ENCODE measurements around the gene LCA5L. TPM values are rescaled to one million over a fixed set of nuclear protein-coding genes. Genes with fewer than 3 reads are reported as not detected.

LCA5L gene
- total and polyA plus RNA-seq, 2 of the 13 experiments (the other 11 are each of a cell fraction or from before 2014, with no cell fraction given) = 0.13 to 0.55 TPM

- TF ChIP-seq, protein P1, sequence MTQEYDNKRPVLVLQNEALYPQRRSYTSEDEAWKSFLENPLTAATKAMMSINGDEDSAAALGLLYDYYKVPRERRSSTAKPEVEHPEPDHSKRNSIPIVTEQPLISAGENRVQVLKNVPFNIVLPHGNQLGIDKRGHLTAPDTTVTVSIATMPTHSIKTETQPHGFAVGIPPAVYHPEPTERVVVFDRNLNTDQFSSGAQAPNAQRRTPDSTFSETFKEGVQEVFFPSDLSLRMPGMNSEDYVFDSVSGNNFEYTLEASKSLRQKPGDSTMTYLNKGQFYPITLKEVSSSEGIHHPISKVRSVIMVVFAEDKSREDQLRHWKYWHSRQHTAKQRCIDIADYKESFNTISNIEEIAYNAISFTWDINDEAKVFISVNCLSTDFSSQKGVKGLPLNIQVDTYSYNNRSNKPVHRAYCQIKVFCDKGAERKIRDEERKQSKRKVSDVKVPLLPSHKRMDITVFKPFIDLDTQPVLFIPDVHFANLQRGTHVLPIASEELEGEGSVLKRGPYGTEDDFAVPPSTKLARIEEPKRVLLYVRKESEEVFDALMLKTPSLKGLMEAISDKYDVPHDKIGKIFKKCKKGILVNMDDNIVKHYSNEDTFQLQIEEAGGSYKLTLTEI (CRISPR knock-in tag; conservative IDR thresholded peaks at IDR 0.05) = no peak
- TF ChIP-seq ZBTB46 (CRISPR knock-in tag; IDR thresholded peaks at IDR 0.05; ENCODE audit: borderline replicate concordance) (no peak), ZNF138 (CRISPR knock-in tag; IDR thresholded peaks at IDR 0.05; ENCODE audit: low read depth) (0 out of 2 replicates have a peak, but pooled peaks have one; percentile 68), HINFP (CRISPR knock-in tag; IDR thresholded peaks at IDR 0.05; ENCODE audit: low read depth) (peak; percentile 68), CSRNP1 (CRISPR knock-in tag; IDR thresholded peaks at IDR 0.05) (no peak), ZNF20 (CRISPR knock-in tag; IDR thresholded peaks at IDR 0.05) (no peak), ZNF33A (CRISPR knock-in tag; IDR thresholded peaks at IDR 0.05; ENCODE audit: borderline replicate concordance) (no peak), ZNF839 (CRISPR knock-in tag; IDR thresholded peaks at IDR 0.05; ENCODE audit: borderline replicate concordance) (no peak), LCORL (IDR thresholded peaks at IDR 0.05) (no peak), LCORL (CRISPR knock-in tag; IDR thresholded peaks at IDR 0.05) (peak; percentile 34; the same call in 1 of the 2 replicates), ZFX (CRISPR knock-in tag; IDR thresholded peaks at IDR 0.05; ENCODE audit: low read depth) (peak; percentile 60), ZNF484 (CRISPR knock-in tag; IDR thresholded peaks at IDR 0.05; ENCODE audit: borderline replicate concordance, low read depth) (no peak), CBFB (CRISPR knock-in tag; IDR thresholded peaks at IDR 0.05) (no peak), BHLHE40 (IDR thresholded peaks at IDR 0.05; ENCODE audit: low read length) (no peak), ARID4A (CRISPR knock-in tag; IDR thresholded peaks at IDR 0.05; ENCODE audit: borderline replicate concordance) (peak; percentile 74; the same call in 1 of the 2 replicates), TARDBP (CRISPR knock-in tag; IDR thresholded peaks at IDR 0.05) (no peak), ZNF616 (CRISPR knock-in tag; IDR thresholded peaks at IDR 0.05; ENCODE audit: low read depth) (no peak)
These were observed 65.3 kb downstream of the LCA5L start (continued) for GRCh38 chr21:39379986-39380891.
